Adipocyte (in vitro differentiated cells): Measurements from ENCODE around the gene TLE1.
"Not testable (repeated sequence)": the region's sequence is repeated elsewhere in the genome, so short reads cannot be mapped to it uniquely, and the experiment has no call there.

ENCODE experiments used
- DNase-seq: peaks from one replicate; pipeline ENCODE4 v3.0.0-alpha.2; 2015; ENCODE audit warnings: low read depth
- H3K27me3 ChIP-seq: replicated peaks from 2 replicates; pipeline ENCODE4 v1.7.0; 2013; ENCODE audit warnings: mild to moderate bottlenecking, low read length, moderate library complexity; ENCODE audit not compliant: control insufficient read depth, insufficient read depth
- H3K36me3 ChIP-seq: 2 replicates; pipeline ENCODE4 v1.7.0; 2013; ENCODE audit warnings: low read length, mild to moderate bottlenecking, moderate library complexity; ENCODE audit not compliant: control insufficient read depth, insufficient read depth, severe bottlenecking
- H3K4me1 ChIP-seq: 2 replicates; pipeline ENCODE4 v1.7.0; 2013; ENCODE audit warnings: mild to moderate bottlenecking, low read length, moderate library complexity; ENCODE audit not compliant: control insufficient read depth, insufficient read depth
- H3K4me3 ChIP-seq: 2 replicates; pipeline ENCODE4 v1.7.0; 2013; ENCODE audit warnings: mild to moderate bottlenecking, low read length, moderate library complexity
- H3K9ac ChIP-seq: 2 replicates; pipeline ENCODE4 v1.7.0; 2013; ENCODE audit warnings: mild to moderate bottlenecking, low read length, moderate library complexity
- H3K9me3 ChIP-seq: 2 replicates; pipeline ENCODE4 v1.7.0; 2013; ENCODE audit warnings: mild to moderate bottlenecking, low read length, moderate library complexity; ENCODE audit not compliant: control insufficient read depth

Gene TLE1

GRCh38 chr9:81689343-81690175, at the start of gene TLE1:
TSS of gene TLE1 (minus strand) at chr9:81689547. CDS start at chr9:81688240, 1,307 bp downstream.
- Histone ChIP-seq H3K36me3 (peaks cover 9% of the 10 kb centered on the region), H3K9me3 (no peaks in the 10 kb centered on the region)

GRCh38 chr9:81737871-81738507, 48.6 kb upstream of the TLE1 start:
- H3K36me3 ChIP-seq, result no peaks in the 10 kb centered on the region
- peak overlapping the region; percentile 52 for H3K9ac ChIP-seq
- H3K27me3 ChIP-seq, result no peaks in the 10 kb centered on the region
- peaks cover 14% of the 10 kb centered on the region for H3K9me3 ChIP-seq
- DNase-seq, result peak; percentile 59
- H3K4me3 ChIP-seq, result peak overlapping the region; percentile 49
- peaks cover 20% of the 10 kb centered on the region for H3K4me1 ChIP-seq

More at GRCh38 chr9:81689343-81690175, at the start of gene TLE1:
- Histone ChIP-seq H3K27me3 (no peaks in the 10 kb centered on the region), H3K4me1 (peaks cover 35% of the 10 kb centered on the region), H3K9ac (peak within 1 kb of the TSS; percentile 94), H3K4me3 (peak within 1 kb of the TSS; percentile 87)
- peak; percentile 100 for DNase-seq

- DNase-seq, H3K4me1 ChIP-seq, H3K9me3 ChIP-seq, H3K36me3 ChIP-seq, H3K27me3 ChIP-seq, H3K9ac ChIP-seq, H3K4me3 ChIP-seq: not testable (repeated sequence)
Observed at GRCh38 chr9:81730498-81730897, 41.2 kb upstream of the TLE1 start.

GRCh38 chr9:81729135-81729534, 39.8 kb upstream of the TLE1 start:
- no peak overlapping the region for H3K9ac ChIP-seq
- no peaks in the 10 kb centered on the region for H3K27me3 ChIP-seq
- H3K4me1 ChIP-seq, result no peaks in the 10 kb centered on the region
- H3K9me3 ChIP-seq, result no peaks in the 10 kb centered on the region
- no peaks in the 10 kb centered on the region for H3K36me3 ChIP-seq
- H3K4me3 ChIP-seq, result no peak overlapping the region
- DNase-seq, result no peak

- Histone ChIP-seq H3K9ac (no peak overlapping the region), H3K27me3 (no peaks in the 10 kb centered on the region), H3K36me3 (no peaks in the 10 kb centered on the region), H3K4me3 (no peak overlapping the region), H3K4me1 (peaks cover 4% of the 10 kb centered on the region), H3K9me3 (no peaks in the 10 kb centered on the region)
- no peak for DNase-seq
Observed at GRCh38 chr9:81724242-81724889, 35.0 kb upstream of the TLE1 start.

GRCh38 chr9:81722277-81722676, 32.9 kb upstream of the TLE1 start:
- no peak for DNase-seq
- Histone ChIP-seq H3K36me3 (no peaks in the 10 kb centered on the region), H3K9me3 (no peaks in the 10 kb centered on the region), H3K9ac (no peak overlapping the region), H3K4me3 (no peak overlapping the region), H3K4me1 (peaks cover 4% of the 10 kb centered on the region), H3K27me3 (no peaks in the 10 kb centered on the region)

- no peak overlapping the region for H3K4me3 ChIP-seq
- no peaks in the 10 kb centered on the region for H3K36me3 ChIP-seq
- H3K9ac ChIP-seq, result no peak overlapping the region
- DNase-seq, result no peak
- H3K9me3 ChIP-seq, result no peaks in the 10 kb centered on the region
- peaks cover 7% of the 10 kb centered on the region for H3K4me1 ChIP-seq
- no peaks in the 10 kb centered on the region for H3K27me3 ChIP-seq
Observed at GRCh38 chr9:81720450-81721086, 31.2 kb upstream of the TLE1 start.

- Histone ChIP-seq H3K36me3 (no peaks in the 10 kb centered on the region), H3K4me3 (no peak overlapping the region), H3K9ac (no peak overlapping the region), H3K27me3 (no peaks in the 10 kb centered on the region), H3K4me1 (peaks cover 7% of the 10 kb centered on the region), H3K9me3 (no peaks in the 10 kb centered on the region)
- DNase-seq, result no peak
Observed at GRCh38 chr9:81719972-81720371, 30.6 kb upstream of the TLE1 start.

- H3K27me3 ChIP-seq, result no peaks in the 10 kb centered on the region
- H3K4me1 ChIP-seq, result peaks cover 7% of the 10 kb centered on the region
- no peaks in the 10 kb centered on the region for H3K36me3 ChIP-seq
- no peaks in the 10 kb centered on the region for H3K9me3 ChIP-seq
- H3K4me3 ChIP-seq, result no peak overlapping the region
- DNase-seq, result no peak
- no peak overlapping the region for H3K9ac ChIP-seq
Observed at GRCh38 chr9:81718244-81718643, 28.9 kb upstream of the TLE1 start.

GRCh38 chr9:81717747-81718077, 28.4 kb upstream of the TLE1 start:
- no peak overlapping the region for H3K4me3 ChIP-seq
- no peak for DNase-seq

More at GRCh38 chr9:81717747-81718077, 28.4 kb upstream of the TLE1 start:
- no peaks in the 10 kb centered on the region for H3K36me3 ChIP-seq
- no peaks in the 10 kb centered on the region for H3K27me3 ChIP-seq
- H3K9ac ChIP-seq, result no peak overlapping the region
- H3K4me1 ChIP-seq, result peaks cover 7% of the 10 kb centered on the region
- no peaks in the 10 kb centered on the region for H3K9me3 ChIP-seq
